GDM1 (cell line): Measurements from ENCODE around the gene CALY.

Source experiments
- DNase-seq: peaks from one replicate; lab custom pipeline; 2025; lab: John Stamatoyannopoulos, UW

The CALY gene

DNA sequence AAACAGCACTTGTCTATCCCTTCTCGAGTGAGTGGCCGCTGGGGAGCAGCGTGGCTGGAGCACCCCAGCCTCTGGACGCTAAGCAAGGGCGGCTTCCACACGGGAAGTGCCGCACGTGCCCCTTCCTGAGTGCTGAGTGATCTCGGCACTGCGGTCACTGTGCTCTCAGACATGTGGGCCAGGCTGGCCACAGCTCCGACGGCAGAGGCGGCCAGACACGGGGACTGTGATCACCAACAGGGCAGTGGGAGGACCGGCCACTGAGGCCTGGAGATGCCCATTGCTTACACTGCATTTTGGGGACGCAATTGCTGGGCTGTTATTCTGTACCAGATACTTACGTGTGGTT, 29.4 kb upstream of the CALY start:
- DNase-seq = no peak

DNA sequence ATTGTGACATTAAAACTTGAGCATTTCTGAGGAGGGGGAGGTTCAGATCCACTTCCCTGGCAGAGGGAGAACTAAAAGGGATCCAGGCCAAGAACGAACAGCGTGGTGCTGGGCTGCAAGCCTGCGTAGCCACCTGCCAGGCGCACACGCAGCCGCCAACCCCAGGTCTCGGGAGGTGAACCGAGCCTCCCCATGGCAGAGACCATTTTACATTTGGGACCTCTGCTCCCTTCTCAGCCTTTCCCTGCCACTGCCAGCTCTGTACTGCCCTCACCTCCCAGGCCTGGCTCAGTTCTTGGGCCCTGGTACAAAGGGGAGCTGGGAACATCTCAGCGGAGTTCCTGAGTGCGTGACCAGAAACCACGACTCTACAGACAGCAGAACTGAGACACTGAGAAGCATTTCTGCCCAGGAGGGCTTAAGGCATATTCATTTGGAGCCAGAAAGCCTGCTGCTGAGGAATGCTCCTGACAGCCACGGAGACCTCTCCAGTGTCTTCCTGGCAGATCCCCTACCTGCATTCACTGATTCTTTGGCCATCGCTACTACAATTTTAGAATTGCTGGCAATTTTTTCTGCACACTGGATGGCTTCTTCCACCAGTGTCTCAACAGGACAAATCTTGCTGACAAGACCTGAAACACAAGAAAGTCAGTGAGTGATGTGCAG, 28.9 kb upstream of the CALY start:
- no peak for DNase-seq

DNA sequence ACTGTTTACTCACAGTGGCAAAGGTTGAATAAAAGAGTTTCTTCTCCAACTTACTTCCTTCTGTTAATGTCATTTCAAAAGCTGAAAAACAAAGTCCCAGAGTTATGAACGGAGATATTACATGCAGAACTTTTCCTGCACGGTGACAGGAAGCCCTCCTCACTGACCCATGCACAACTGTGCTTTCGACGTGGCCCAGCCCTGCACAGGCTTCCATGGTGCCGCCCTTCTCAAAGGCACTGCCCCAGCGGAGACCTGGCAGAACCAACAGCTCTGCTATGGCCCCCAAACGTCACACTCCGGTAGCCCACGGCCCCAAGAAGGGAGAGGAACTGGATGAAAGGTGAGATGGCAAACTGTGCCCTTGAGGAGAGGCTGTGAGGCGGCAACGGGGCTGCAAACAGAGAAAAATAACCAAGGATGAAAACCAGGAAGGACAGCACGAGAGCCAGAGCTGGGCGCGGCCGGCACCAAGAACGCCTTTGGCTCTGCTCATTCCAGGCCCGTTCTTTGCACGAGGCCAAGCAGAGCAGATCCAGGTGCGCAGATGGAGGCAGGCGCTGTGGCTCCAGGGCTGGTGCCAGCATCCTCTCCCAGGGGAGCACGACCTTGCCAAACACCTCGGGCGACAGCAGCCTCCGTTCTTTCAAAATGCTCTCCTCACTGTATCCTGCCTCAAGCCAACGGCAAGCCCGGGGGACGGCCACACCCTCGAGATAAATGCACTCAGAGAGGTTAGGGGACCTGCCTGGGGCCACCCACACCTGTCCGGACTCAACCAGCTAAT, 28.1 kb upstream of the CALY start:
- DNase-seq = no peak

DNA sequence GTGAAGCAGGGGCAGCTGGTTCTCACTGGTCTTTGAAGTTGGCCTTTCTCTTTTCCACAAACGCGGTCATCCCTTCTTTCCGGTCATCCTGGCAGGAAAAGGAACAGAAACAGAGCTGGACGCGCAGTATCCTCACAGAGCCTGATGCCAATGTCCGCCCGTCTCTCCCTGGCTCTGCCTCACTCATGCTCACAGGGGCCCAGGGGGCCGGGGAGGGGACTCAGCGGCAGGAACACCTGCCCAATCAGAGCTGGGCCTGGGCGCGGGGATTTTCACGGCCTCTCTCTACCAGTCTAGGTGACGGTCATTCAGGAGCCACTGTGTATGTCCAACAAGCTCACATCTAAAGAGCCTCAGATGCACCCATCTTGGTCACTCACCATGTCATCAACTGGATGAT, 26.1 kb upstream of the CALY start:
- no peak for DNase-seq

DNA sequence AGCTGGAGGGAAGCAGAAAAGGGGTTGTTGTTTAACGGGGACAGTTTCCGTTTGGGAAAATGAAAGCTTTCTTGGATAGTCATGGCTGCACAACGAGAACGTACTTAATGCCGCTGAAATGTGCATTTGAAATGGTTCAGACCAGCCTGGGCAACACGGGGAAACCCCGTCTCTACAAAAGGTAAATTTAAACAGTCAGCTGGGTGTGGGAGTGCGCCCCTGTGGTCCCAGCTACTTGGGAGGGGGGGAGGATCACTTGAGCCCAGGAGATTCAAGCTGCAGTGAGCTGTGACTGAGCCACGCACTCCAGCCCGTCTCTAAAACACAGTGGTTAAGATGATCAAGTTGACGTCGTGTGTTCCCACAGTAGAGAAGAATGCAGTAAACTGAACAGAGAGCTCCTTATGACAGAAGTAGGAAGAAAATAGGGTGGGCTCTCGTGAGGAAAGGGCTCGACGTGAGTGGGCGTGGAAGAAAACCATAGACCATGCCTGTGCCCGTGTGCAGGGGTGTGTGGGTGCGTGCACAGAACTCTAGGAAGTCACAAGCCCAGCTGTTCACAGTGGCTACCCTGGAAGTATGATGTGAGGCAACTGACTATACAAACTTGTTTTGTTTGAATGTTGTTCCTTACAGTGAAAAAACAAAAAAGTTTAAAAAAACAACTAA, 25.2 kb upstream of the CALY start:
- DNase-seq = no peak

DNA sequence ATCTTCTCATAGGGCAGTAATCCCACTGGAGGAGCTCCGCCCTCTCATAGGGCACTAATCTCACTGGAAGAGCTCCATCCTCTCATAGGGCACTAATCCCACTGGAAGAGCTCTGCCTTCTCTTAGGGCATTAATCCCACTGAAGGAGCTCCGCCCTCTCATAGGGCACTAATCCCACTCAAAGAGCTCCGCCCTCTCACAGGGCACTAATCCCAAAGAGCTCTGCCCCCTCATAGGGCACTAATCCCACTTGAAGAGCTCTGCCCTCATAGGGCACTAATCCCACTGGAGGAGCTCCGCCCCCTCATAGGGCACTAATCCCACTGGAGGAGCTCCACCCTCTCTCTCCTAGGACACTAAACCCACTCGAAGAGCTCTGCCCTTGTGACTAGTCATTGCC, 24.5 kb upstream of the CALY start:
- DNase-seq = no peak

DNA sequence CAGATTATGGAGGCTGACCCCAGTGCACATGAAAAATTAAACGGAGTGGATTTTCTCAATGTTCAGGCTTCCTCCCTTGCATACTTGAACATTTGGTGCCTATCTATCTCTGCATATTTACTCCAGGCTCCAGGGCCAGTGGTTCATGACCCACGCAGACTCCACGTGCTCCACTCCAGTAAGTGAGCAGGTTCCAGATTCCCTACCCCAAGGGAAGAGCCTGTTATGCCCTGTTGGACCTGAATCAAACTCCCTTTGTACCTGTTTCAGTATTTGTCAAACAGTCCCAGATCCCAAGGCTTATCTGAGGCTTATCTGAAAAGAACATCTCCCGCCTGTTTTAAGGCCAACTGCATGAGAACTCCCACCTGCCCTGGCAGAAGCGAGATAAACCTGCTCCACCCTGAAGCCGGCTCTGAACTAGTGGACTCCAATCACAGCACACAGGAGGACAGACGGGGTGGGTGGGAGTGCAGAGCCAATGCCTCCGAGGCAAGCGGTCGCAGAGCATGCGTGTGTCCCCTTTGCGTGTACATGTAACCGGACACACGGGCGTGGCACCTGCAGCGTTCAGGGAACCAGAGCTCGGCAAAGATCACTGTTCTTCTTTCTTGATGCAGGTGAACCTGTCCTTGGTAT, 23.4 kb upstream of the CALY start:
- no peak for DNase-seq

DNA sequence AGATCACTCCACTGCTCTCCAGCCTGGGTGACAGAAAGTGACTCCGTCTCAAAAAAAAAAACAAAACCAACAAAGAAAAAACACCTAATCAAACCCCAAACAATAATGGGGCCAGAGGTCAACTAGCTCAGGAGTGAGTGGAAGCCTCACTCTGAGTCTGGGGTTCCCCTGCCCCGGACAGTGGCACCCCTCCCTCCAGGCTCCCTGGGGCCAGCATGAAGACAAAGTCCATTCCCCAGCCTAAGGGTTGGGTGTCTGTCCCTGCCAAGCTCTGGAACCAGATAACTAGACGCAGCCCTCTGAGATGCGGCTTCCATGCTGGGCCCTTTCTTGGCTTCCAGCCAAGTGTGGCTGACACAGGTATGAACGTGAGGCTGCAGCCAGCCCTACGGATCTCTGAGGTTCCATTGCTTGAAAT, 22.9 kb upstream of the CALY start:
- DNase-seq = no peak

DNA sequence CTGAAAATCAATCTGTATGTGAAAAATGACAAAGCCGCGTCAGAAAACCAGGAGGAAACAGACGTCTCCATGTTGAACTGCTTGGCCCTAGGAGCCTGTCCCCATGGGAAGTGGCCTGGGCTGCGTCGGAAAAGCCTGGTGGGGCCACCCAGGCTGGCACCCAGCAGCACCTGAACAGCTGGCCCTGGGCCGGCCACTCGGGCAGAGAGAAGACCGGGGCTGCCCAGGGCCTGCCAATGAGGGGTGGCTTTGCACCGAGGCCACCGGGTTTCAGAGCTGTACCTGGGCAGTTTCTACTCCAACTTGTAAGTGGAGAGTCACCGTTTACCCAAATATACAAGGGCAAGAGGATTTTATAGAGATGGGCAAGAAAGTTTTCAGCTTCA, 22.2 kb upstream of the CALY start:
- DNase-seq = no peak

DNA sequence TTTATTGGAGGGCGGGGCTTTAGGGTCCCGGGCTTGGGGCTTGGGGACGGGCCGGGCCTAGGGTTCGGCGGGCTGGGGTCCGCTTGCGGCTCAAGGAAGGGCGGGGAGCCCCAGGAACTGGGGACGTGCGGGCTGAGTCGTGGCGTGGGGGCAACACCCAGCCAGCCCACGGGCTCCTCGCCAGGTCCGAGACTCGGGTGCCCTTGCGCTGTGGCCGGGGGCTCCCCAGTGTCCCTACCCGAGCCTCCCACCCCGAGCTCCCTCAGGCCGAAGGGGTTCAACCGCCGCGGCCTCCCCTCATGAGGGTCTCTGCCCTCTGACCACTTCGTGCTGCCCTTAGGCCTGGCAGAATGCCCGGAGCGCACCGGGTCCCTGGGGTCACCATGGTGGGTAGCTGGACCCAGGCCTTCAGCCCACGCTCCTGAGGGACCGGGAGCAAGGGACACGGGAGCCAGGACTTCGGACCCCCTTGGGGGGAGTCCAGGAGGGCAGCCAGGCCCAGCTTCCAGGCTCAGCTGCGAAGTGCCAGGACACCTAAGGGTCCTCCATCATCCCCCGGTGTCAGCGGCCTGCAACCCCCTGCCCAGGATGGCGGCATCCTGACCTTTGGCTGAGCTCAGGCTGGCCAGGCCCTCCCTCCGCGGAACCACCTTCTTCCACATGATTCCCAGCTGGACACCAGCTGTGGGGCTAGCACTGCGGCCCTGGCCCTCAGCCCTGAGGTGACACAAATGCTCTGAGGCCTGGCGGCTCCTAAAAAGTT, 21.6 kb upstream of the CALY start:
- DNase-seq = no peak

DNA sequence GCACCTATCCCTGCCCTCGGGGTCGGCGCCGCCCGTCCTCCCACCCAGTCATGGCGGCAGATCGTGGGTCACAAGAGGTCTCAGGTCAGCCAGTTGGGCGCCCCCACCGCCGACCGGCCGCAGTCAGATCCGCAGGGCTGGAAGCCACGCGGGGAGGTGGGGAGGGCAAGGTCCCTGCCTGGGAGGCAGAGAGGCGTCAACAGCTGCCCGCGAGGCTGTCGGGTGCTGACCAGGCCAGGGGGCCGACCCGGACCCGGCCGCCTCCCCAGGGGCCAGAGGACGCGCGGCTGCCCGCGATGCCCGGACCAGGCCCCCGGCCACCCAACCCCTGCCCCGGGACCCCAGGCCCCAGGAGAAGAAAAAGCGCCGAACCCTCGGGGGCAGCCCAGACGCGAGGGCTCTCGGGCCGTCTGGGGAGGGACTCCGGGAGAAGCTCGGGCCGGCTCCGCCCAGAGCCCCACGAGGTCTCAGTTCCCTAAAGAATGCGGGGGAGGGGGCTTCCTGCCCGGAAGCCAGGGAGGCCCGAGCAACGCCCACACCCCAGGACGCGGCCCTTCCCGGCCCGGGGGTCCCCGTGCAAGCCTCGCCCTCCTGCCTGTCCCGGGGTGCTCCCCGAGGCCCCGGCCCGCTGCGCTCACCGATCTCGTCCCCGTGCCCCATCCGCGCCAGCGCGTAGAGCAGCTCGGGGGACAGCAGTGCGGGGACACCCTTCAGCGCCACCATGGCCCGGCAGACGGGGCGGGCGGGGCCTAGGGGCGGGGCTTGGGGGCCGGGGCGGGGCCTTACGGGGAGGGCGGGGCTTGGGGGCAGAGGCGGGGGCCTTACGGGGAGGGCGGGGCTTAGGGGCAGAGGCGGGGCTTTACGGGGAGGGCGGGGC, 20.8 kb upstream of the CALY start, which contains the start of gene FUOM:
FUOM (minus strand) TSS at position 735 of the 877 bp plus-strand sequence; CDS start at position 723, 12 bp downstream.
- peak; percentile 71 for DNase-seq

DNA sequence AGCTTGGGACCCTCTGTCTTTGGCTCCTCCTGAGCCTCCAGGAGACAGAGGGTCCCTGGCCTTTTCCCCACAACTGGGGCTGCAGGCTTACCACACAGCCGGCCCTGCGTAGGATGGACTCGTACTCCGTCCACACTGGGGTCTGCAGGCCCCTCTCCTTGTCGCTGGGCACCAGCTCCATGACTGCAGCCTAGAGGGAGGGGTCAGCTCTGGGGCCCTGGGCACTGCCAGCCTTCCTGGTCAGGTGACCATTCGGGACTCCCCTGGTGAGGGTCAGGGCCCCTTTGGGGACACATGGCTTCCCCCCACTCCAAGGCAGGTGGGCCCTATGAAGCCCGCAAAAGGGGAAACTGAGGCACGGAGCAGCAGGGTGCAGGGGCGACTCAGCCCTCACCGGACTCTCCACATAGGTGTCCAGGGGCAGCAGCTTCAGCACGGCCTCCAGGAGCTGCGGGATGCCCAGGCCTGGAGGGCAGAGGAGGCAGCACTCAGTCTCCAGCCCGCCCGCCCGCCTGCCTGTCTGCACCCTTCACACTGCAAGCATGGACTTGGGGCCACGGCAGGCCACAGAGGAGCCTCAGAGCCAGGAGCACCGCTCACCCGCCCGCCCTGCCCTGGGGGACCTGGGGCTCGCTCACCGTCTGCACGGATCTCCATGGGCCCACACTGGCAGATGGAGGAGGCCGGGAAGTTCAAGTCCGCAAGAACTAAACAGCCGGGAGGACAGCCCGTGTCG, 20.0 kb upstream of the CALY start:
- no peak for DNase-seq

DNA sequence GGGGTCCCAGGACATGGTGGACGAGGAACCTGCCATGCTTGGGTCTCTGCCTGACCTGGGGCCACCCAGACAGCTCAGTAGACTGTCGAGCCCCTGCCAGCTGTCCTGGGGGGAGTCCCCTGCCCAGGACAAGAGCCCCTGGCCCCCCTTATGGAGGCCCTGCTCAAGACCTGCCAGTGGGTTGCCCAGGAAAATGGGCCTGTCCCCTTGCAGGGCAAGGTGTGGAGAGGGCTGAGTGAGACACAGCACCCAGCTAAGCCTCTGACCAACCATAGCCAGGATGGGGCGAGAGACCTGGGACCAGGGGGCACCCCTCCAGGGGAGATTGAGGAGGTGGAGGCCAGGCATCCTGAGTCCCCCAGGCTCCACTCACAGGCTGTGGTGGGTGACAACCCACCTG, 19.3 kb upstream of the CALY start:
- DNase-seq = no peak

DNA sequence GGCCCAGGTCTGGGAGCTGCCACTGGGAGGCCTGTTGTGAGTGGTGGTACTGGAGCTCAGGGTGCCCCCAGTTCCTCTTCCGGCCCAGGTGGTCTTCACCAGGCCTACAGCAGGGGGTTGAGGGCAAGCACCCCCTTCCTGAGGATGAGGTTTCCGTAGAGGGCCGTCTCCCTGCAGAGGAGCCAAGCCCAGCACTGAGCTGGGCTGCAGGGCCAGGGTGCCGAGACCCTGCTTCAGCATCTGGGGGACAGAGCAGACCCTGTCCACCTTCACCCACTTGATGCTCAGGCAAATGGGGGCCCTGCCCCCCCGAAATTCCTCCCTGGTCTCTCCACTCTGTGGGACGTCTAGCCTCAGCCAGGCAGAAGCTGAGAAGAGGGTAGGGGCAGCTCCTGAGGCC, 18.6 kb upstream of the CALY start:
- DNase-seq = no peak

DNA sequence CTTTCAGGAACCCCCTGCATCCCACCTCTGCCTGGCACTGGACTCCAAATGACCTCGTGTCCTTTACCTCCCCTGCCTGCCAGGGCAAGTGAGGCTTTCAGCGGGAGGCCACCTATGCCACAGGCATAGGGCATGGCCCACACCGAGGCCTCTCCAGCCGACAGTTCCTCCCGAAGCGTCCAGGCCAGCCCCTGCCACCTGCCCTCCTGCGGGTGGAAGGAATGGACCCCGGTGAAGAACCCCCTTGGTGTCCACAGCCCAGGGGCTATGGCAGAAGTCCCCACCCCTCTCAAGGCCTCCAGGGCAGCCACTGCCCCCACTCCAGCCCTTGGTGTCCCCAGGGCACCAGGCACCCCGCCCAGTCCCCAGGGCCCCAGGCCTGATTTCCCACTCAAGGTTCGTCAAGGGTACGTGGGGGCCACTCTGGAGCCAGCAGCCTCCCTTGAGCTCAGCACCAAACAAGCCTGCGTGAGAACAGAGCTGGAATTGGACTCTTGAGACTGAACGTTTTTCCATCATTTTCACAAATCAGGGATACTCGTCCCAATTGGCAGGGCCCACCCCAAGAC, 18.1 kb upstream of the CALY start:
- no peak for DNase-seq

DNA sequence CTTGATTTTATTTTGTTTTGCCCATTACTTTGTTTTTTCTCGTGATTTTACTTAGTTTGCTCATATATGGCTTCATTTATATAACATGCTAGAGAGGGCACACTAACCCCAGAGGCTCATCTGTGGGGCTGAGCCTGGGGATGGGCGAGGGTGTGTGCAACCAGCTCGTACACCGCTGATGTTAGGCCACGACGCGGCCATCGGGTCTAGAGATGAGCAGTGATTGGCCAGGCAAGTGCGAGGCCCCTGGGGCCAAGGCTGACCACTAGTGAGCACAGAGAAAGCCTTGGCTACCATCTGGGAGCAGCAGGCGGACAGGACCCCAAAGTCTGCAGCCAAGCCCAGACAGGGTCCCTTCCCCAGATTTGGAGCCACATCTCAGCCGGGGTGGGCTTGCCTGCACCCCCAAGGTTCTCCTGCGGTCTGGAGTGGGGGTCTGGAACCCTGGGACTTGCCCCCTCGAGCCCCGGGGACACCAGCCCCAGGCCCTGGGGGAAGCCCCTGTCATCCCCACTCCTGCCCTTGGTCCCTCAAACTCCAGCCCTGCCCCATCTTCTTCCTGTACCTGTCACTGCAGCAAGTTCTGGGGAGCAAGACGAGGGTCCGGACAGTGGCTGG, 17.4 kb upstream of the CALY start:
- no peak for DNase-seq

DNA sequence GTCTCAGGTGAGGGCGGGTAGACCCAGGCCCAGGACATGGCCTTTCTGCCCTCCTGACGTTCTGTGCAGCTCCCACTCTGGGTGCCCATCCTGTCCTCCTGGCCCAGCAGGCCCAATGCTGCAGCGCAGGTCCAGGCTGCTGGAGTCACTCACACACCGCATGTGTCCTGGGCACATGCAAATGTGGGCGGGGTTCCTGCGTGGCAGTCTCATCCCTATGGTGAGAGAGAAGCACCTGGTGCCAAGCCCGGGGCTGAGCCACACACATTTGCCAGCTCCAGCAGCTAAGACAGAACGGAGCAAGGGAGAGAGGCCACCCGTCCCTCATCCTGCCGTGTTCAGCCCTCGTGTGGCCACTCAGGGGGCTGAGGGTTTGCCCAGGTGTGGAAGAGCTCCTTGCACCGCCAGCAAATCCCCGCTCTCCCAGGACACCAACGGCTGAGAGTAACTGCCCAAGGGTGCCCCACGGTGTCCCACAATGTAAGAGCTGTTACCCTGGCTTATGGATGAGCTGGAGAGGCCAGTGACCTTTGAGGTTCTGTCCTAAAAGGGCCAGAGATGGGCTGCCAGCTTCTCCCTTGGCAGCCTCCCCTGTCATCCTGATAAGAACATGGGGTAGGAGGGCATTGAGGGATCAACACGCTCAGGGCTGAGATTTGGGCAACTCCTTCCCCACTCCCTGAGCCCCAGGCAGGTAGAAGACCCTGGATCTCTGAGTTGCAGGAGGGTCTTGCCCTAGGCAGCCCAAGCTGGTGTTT, 16.7 kb upstream of the CALY start:
- DNase-seq = no peak

DNA sequence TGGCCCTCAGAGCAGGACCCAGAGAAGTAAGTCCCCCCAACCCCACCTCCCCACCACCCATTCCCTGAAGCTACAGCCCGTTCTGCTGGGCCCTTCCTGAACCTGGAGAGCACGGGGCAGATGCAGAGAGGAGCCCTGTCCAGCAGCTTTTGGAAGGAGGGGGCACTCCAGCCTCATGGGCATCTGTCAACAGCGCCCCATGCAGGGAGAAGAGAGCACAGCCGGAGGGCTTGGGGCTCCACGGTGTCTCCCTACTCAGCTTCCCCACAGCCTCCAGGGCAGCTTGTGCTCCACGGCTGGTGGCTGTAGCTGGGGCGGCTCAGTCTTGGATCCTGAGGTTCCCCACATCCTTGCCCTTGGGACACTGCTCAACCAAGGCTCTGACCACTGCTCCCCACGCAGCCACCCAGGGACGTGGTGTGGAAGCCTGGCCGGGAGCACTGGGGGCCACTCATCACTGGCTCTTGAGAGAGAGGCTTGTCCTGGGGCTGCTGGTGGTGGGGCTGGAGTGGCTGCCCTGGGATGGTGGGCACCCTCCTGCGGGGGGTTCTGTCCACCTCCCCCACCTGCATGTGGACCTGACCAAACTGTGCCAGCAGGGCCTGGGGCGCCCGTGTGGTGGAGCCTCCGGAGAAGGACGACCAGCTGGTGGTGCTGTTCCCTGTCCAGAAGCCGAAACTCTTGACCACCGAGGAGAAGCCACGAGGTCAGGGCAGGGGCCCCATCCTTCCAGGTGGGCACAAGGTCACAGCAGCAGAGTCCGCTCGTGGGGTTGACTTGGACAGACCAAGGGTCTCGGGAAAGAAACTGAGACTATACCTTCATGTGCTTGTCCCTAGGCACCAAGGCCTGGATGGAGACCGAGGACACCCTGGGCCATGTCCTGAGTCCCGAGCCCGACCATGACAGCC, 15.0 kb upstream of the CALY start:
- no peak for DNase-seq
